ENCODE measurements around the gene FAM163B.

DNA sequence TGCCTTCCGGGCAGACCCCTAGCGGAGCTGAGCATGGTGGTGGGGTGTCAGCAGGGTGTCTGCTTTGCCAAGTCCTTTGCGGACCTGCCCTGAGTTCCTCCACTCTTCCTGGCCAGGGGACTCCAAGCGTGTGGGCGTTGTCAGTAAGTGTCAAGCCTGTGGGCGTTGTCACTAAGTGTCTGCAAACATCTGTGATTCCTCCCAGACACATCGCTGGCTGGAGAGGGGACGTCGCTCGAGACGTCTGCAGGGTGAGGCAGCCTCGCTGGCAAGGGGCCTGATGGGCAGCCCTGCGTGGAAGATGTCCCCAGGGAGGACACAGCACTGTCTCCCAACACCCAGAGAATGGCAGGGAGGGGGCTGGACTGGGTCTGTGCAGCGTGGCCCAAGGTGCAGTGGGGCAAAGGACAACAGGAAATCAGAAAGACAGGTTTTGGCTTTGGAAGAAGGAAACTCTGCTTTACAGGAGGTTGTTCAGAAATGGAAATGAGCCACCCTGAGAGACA, 45.8 kb downstream of the FAM163B start:
- TF ChIP-seq, protein P1, sequence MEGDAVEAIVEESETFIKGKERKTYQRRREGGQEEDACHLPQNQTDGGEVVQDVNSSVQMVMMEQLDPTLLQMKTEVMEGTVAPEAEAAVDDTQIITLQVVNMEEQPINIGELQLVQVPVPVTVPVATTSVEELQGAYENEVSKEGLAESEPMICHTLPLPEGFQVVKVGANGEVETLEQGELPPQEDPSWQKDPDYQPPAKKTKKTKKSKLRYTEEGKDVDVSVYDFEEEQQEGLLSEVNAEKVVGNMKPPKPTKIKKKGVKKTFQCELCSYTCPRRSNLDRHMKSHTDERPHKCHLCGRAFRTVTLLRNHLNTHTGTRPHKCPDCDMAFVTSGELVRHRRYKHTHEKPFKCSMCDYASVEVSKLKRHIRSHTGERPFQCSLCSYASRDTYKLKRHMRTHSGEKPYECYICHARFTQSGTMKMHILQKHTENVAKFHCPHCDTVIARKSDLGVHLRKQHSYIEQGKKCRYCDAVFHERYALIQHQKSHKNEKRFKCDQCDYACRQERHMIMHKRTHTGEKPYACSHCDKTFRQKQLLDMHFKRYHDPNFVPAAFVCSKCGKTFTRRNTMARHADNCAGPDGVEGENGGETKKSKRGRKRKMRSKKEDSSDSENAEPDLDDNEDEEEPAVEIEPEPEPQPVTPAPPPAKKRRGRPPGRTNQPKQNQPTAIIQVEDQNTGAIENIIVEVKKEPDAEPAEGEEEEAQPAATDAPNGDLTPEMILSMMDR (IDR thresholded peaks at IDR 0.05): no peak
- no peak for TF ChIP-seq POLR2A (IDR thresholded peaks at IDR 0.05)
